Bronchial epithelial cell (primary cell): ENCODE results near the gene ATP11B. TPM values are rescaled to one million over a fixed set of nuclear protein-coding genes. Genes with fewer than 3 reads are reported as not detected.

Experiments
- DNase-seq: peaks from one replicate; pipeline ENCODE4 v3.0.0-alpha.2; 2010; ENCODE audit warnings: low read depth
- FAIRE-seq: peaks from 2 replicates; lab custom pipeline; 2011; peaks lifted over from hg19 to GRCh38; lab: Jason Lieb, UNC
- H3K27me3 ChIP-seq: 2 replicates; pipeline ENCODE4 v1.5.1; 2011; ENCODE audit warnings: low read length; ENCODE audit not compliant: control insufficient read depth, insufficient read depth
- H3K36me3 ChIP-seq: 2 replicates; pipeline ENCODE4 v1.5.1; 2011; ENCODE audit warnings: low read length; ENCODE audit not compliant: control insufficient read depth, insufficient read depth
- H3K4me3 ChIP-seq: 2 replicates; pipeline ENCODE4 v1.5.1; 2011; ENCODE audit warnings: mild to moderate bottlenecking, low read depth, low read length, control low read depth
- CTCF ChIP-seq: IDR thresholded peaks from 2 replicates; pipeline ENCODE4 v1.5.1; 2011; ENCODE audit warnings: mild to moderate bottlenecking, moderate library complexity, low read length, control low read depth, inconsistent platforms; ENCODE audit not compliant: insufficient read depth, severe bottlenecking
- total RNA-seq: library from RNA; depleted of rRNA; stranded (reverse); fragments of >200 nt; gene quantifications from 2 replicates; pipeline ENCODE4 v1.2.1, GENCODE V29; 2014

The ATP11B gene
- total RNA-seq, 1 donor from 2014 or later = 72.4 TPM

- TF ChIP-seq CTCF = no peak
- Histone ChIP-seq H3K36me3 (peaks cover 1% of the 10 kb centered on the region), H3K4me3 (no peak overlapping the region), H3K27me3 (no peaks in the 10 kb centered on the region)
- no peak for FAIRE-seq
- DNase-seq = no peak
These were observed 168.9 kb downstream of the ATP11B start for GRCh38 chr3:182962166-182962565.

GRCh38 chr3:182964179-182964578 lies 170.9 kb downstream of the ATP11B start:
- no peak for TF ChIP-seq CTCF
- Histone ChIP-seq H3K36me3 (no peaks in the 10 kb centered on the region), H3K4me3 (no peak overlapping the region), H3K27me3 (no peaks in the 10 kb centered on the region)
- no peak for FAIRE-seq
- DNase-seq = no peak

- H3K27me3 ChIP-seq = no peaks in the 10 kb centered on the region
- no peak overlapping the region for H3K4me3 ChIP-seq
- no peaks in the 10 kb centered on the region for H3K36me3 ChIP-seq
- FAIRE-seq = no peak
- TF ChIP-seq CTCF = no peak
- no peak for DNase-seq
These were observed 172.6 kb downstream of the ATP11B start for GRCh38 chr3:182965861-182966366.

- no peak for TF ChIP-seq CTCF
- Histone ChIP-seq H3K36me3 (no peaks in the 10 kb centered on the region), H3K4me3 (no peak overlapping the region), H3K27me3 (no peaks in the 10 kb centered on the region)
- no peak for FAIRE-seq
- no peak for DNase-seq
These were observed 174.2 kb downstream of the ATP11B start for GRCh38 chr3:182967218-182968204.

- Histone ChIP-seq H3K4me3 (no peak overlapping the region), H3K27me3 (no peaks in the 10 kb centered on the region), H3K36me3 (no peaks in the 10 kb centered on the region)
- TF ChIP-seq CTCF = no peak
- FAIRE-seq = no peak
- DNase-seq = peak; percentile 23
These were observed 176.0 kb downstream of the ATP11B start for GRCh38 chr3:182969277-182969676.
